ENCODE measurements around the gene AHR.

AHR gene

DNA sequence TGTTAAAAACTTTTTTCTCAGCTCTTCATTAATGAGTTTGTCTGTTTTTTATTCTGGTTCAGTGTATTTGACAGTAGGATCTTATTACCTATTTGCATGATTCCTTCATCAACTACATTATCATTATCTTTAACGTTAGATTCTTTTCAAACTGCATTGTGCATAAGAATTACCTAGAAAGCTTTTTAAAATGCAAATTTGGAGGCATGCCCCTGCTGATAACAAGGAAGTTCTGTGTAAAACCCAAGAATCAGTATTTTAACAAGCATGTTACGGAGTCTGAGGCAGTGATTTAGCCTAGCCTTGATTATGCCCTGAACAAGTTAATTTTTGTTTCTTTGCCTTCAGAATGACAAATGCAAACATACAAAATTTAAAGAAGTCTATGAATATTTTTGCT lies 14.2 kb downstream of the AHR start:
- FAIRE-seq (no peak), DNase-seq (ENCODE audit: insufficient read length, low spot score) (no peak)
- TF ChIP-seq POLR2AphosphoS5 (IDR thresholded peaks at IDR 0.05; ENCODE audit: low read depth, low read length): no peak
- no peak for TF ChIP-seq SPI1 (IDR thresholded peaks at IDR 0.05; ENCODE audit: low read depth, low read length)
- no peak for TF ChIP-seq PAX5 (IDR thresholded peaks at IDR 0.05; ENCODE audit: insufficient read depth, low read length, severe bottlenecking)
- no peak for TF ChIP-seq POLR2A (IDR thresholded peaks at IDR 0.05; ENCODE audit: low read depth, low read length)
- TF ChIP-seq POU2F2 (IDR thresholded peaks at IDR 0.05; ENCODE audit: low read depth, low read length): no peak
- no peak for TF ChIP-seq TAF1 (IDR thresholded peaks at IDR 0.05; ENCODE audit: low read depth, low read length)

DNA sequence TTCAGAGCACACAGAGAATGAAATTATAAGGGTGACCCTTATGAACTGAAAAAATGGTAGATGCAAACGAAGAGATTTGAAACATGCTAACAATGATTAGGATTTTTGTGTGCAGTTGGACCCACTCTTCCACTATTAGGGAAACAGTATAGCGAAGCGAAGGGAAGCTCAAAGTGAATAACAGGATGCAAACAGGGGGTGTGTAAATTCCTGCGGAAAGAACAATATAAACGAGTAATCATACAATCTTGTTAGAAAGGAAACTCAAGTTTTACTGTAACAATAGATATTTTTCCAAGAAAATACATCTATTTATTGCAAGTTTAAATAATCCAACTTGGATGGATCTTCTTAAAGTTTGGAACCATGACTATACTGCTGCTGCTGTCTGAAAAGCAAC lies 14.7 kb downstream of the AHR start:
- DNase-seq (ENCODE audit: insufficient read length, low spot score): no peak
- TF ChIP-seq PAX5 (IDR thresholded peaks at IDR 0.05; ENCODE audit: insufficient read depth, low read length, severe bottlenecking) (no peak), SPI1 (IDR thresholded peaks at IDR 0.05; ENCODE audit: low read depth, low read length) (no peak), POLR2AphosphoS5 (IDR thresholded peaks at IDR 0.05; ENCODE audit: low read depth, low read length) (no peak), TAF1 (IDR thresholded peaks at IDR 0.05; ENCODE audit: low read depth, low read length) (no peak), POLR2A (IDR thresholded peaks at IDR 0.05; ENCODE audit: low read depth, low read length) (no peak), POU2F2 (IDR thresholded peaks at IDR 0.05; ENCODE audit: low read depth, low read length) (no peak)
- no peak for FAIRE-seq

DNA sequence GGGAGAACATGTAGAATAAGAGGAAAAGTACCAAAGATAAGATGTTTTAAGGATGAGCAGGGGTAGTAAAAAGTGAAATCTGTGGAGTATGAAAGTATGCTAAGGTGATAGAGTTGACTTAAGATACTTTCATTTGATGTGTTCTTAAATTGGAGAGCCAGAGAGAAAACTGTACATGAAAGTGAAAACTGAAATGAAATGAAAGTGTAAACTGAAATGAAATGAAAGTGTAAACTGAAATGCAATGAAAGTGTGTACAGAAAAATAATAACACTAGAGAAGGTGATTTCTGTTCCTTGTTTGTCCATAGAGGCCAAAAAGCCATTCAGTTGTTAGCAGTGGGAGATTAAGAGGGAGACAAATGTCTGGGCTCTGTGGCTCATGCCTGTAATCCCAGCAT lies 17.5 kb downstream of the AHR start:
- no peak for TF ChIP-seq PAX5 (IDR thresholded peaks at IDR 0.05; ENCODE audit: insufficient read depth, low read length, severe bottlenecking)
- no peak for TF ChIP-seq SPI1 (IDR thresholded peaks at IDR 0.05; ENCODE audit: low read depth, low read length)
- TF ChIP-seq POU2F2 (IDR thresholded peaks at IDR 0.05; ENCODE audit: low read depth, low read length): no peak
- TF ChIP-seq POLR2AphosphoS5 (IDR thresholded peaks at IDR 0.05; ENCODE audit: low read depth, low read length): no peak
- no peak for TF ChIP-seq POLR2A (IDR thresholded peaks at IDR 0.05; ENCODE audit: low read depth, low read length)
- no peak for TF ChIP-seq TAF1 (IDR thresholded peaks at IDR 0.05; ENCODE audit: low read depth, low read length)
- DNase-seq (ENCODE audit: insufficient read length, low spot score) (no peak), FAIRE-seq (peak; percentile 69)

DNA sequence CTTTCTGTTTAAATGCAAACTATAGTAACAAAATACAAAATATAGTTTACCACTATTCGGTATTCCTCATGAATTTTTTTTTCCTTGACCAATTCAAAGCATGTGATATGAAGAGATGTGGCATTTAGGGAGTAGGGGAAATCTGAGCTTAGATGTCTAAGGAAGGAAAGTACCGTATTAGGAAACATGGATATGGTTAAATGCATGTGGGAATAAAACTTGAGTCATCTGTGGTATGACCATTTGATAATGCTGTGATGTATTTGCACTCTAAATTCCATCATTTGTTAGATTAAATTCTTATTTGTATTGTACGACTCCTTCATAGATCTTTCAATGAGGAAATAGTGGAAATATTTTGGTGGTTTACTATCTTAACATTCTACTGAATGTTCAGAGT lies 19.7 kb downstream of the AHR start:
- TF ChIP-seq SPI1 (IDR thresholded peaks at IDR 0.05; ENCODE audit: low read depth, low read length) (no peak), POLR2A (IDR thresholded peaks at IDR 0.05; ENCODE audit: low read depth, low read length) (no peak), POLR2AphosphoS5 (IDR thresholded peaks at IDR 0.05; ENCODE audit: low read depth, low read length) (no peak), PAX5 (IDR thresholded peaks at IDR 0.05; ENCODE audit: insufficient read depth, low read length, severe bottlenecking) (no peak), POU2F2 (IDR thresholded peaks at IDR 0.05; ENCODE audit: low read depth, low read length) (no peak), TAF1 (IDR thresholded peaks at IDR 0.05; ENCODE audit: low read depth, low read length) (no peak)
- DNase-seq (ENCODE audit: insufficient read length, low spot score) (no peak), FAIRE-seq (no peak)

DNA sequence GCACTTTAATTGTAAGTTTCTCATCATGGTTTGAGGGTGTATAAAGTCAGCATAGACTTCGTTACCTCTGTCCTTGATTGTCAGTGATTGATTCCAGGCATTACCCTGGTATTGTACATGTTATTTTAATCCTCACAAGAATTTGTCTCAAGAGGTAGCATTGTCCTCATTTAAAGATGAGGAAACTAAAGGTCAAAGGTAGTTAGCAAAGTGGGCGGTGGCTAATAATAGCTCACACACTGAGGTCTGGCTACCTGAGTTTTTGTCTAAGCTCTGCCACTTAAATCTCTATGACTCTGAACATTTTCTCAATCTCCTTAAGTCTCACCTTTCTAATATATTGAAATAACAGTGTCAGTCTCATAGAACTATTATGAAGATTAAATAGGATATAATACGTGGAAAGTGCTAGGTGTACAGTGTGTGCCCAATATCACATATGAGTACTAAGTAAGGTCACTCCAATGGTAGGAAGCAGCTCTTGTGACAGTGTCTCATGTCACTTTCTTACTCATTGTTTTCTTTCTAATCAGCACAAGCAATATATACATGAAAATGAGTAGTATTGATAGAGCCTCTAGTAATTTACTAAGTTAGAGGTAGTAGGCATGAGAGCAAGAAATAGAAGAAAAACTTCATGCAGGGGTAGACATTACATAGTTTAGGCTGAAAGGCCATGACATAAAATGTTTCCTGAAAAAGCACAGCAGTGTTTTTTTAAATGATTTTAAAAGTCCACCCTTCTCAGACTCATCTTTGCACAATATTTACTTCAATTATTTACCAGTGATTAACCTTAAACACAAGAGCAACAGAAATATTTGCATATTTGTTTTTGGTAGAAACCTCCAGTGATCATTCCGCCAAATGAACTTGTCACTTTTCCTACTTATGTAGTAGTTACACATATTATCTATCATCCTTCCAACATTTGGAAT lies 21.0 kb downstream of the AHR start:
- DNase-seq (ENCODE audit: insufficient read length, low spot score) (no peak), FAIRE-seq (peak; percentile 26)
- no peak for TF ChIP-seq SPI1 (IDR thresholded peaks at IDR 0.05; ENCODE audit: low read depth, low read length)
- no peak for TF ChIP-seq TAF1 (IDR thresholded peaks at IDR 0.05; ENCODE audit: low read depth, low read length)
- TF ChIP-seq POLR2AphosphoS5 (IDR thresholded peaks at IDR 0.05; ENCODE audit: low read depth, low read length): no peak
- no peak for TF ChIP-seq POLR2A (IDR thresholded peaks at IDR 0.05; ENCODE audit: low read depth, low read length)
- TF ChIP-seq PAX5 (IDR thresholded peaks at IDR 0.05; ENCODE audit: insufficient read depth, low read length, severe bottlenecking): no peak
- TF ChIP-seq POU2F2 (IDR thresholded peaks at IDR 0.05; ENCODE audit: low read depth, low read length): no peak

DNA sequence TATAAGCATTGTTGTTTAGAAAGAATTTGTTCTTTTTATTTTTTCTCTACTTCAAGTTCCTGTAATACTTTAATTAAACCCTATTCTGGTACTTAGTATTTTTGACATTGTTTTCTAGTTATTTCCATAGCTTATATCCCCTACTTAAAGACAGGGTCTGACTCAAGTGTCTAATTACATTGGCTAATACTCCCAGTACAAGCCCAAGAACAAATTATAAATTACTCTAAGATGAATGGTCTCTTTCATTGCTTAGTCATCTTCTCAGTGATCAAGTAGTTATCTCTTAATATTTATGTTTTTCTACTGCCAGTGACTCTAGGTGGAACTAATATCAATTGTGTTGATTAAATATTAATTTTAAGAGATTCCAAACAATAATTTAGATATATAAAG lies 21.6 kb downstream of the AHR start:
- FAIRE-seq (no peak), DNase-seq (ENCODE audit: insufficient read length, low spot score) (no peak)
- TF ChIP-seq PAX5 (IDR thresholded peaks at IDR 0.05; ENCODE audit: insufficient read depth, low read length, severe bottlenecking) (no peak), POLR2A (IDR thresholded peaks at IDR 0.05; ENCODE audit: low read depth, low read length) (no peak), TAF1 (IDR thresholded peaks at IDR 0.05; ENCODE audit: low read depth, low read length) (no peak), POU2F2 (IDR thresholded peaks at IDR 0.05; ENCODE audit: low read depth, low read length) (no peak), SPI1 (IDR thresholded peaks at IDR 0.05; ENCODE audit: low read depth, low read length) (no peak), POLR2AphosphoS5 (IDR thresholded peaks at IDR 0.05; ENCODE audit: low read depth, low read length) (no peak)

DNA sequence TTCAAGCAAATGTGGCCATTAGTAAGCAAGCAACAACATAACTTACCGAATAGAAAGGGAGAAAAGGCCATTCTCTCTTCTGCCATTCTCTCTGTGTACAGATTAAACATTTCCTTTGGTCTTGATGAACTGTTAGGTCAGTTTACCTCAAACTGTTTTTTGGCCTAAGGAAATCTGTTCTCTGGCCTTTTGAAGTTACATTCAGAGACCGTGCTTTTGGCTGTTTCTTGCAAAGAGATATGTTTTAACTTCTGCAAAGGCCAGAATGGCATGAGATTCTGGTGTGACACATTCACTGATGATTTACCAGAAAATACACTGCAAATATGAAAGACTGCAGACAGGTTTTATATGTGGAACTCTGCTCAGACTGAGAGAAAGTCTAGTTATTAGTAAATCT lies 22.2 kb downstream of the AHR start:
- FAIRE-seq (no peak), DNase-seq (ENCODE audit: insufficient read length, low spot score) (no peak)
- TF ChIP-seq TAF1 (IDR thresholded peaks at IDR 0.05; ENCODE audit: low read depth, low read length) (no peak), POU2F2 (IDR thresholded peaks at IDR 0.05; ENCODE audit: low read depth, low read length) (no peak), SPI1 (IDR thresholded peaks at IDR 0.05; ENCODE audit: low read depth, low read length) (no peak), POLR2A (IDR thresholded peaks at IDR 0.05; ENCODE audit: low read depth, low read length) (no peak), PAX5 (IDR thresholded peaks at IDR 0.05; ENCODE audit: insufficient read depth, low read length, severe bottlenecking) (no peak), POLR2AphosphoS5 (IDR thresholded peaks at IDR 0.05; ENCODE audit: low read depth, low read length) (no peak)

DNA sequence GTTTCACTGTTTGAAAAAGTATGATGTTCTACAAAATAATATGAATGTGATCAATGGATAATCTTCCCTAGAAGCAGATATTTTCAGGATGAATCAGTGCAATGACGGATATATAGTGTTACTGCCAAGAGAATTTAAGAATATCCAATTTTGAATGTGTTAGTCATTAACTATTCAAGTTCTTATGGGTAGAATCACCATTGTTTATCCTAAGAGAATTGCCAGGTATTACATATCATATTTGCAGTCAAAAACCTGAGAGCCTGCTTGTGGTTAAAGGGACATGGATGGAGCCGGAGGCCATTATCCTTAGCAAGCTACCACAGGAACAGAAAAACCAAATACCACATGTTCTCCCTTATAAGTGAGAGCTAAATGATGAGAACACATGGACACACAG lies 26.9 kb downstream of the AHR start:
- FAIRE-seq: no peak
- DNase-seq (ENCODE audit: insufficient read length, low spot score): no peak
- TF ChIP-seq SPI1 (IDR thresholded peaks at IDR 0.05; ENCODE audit: low read depth, low read length): no peak
- TF ChIP-seq POLR2A (IDR thresholded peaks at IDR 0.05; ENCODE audit: low read depth, low read length): no peak
- no peak for TF ChIP-seq POU2F2 (IDR thresholded peaks at IDR 0.05; ENCODE audit: low read depth, low read length)
- TF ChIP-seq POLR2AphosphoS5 (IDR thresholded peaks at IDR 0.05; ENCODE audit: low read depth, low read length): no peak
- TF ChIP-seq TAF1 (IDR thresholded peaks at IDR 0.05; ENCODE audit: low read depth, low read length): no peak
- no peak for TF ChIP-seq PAX5 (IDR thresholded peaks at IDR 0.05; ENCODE audit: insufficient read depth, low read length, severe bottlenecking)

DNA sequence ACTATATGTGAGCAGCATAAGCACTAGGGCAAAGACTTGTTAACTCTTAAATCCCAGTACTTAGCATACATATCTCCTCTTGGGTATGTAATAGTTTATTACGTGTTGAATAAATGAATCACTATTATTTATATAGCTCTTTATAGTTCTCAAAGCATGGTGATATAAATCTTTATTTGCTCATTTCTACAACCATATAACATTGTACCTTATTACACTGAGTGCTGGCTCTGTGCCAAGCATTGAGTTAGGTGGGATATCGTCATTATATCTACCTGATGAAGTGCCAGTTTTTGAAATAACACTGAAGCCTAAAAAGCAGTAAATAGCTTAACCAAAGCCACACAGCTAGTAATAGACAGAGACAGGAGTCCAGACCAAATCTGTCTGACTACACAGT lies 27.9 kb downstream of the AHR start:
- DNase-seq (ENCODE audit: insufficient read length, low spot score): no peak
- FAIRE-seq: peak; percentile 52
- no peak for TF ChIP-seq POU2F2 (IDR thresholded peaks at IDR 0.05; ENCODE audit: low read depth, low read length)
- no peak for TF ChIP-seq PAX5 (IDR thresholded peaks at IDR 0.05; ENCODE audit: insufficient read depth, low read length, severe bottlenecking)
- no peak for TF ChIP-seq TAF1 (IDR thresholded peaks at IDR 0.05; ENCODE audit: low read depth, low read length)
- TF ChIP-seq SPI1 (IDR thresholded peaks at IDR 0.05; ENCODE audit: low read depth, low read length): no peak
- TF ChIP-seq POLR2AphosphoS5 (IDR thresholded peaks at IDR 0.05; ENCODE audit: low read depth, low read length): no peak
- TF ChIP-seq POLR2A (IDR thresholded peaks at IDR 0.05; ENCODE audit: low read depth, low read length): no peak
